RWPE2 (cell line): ENCODE data around the gene LDLRAD4.
A peak's percentile ranks its signal among the peaks of the same experiment; 100 is the strongest.

Source experiments
- ATAC-seq: fragments of 200-7000 bp; cut with Tn5 transposase; 3 replicates; pipeline ENCODE4 v1.9.1; 2021; ENCODE audit warnings: low read depth
- DNase-seq: peaks from one replicate; pipeline ENCODE4 v3.0.0-alpha.2; 2020; ENCODE audit warnings: low spot score
- H3K27ac ChIP-seq: fragments of 450-650 bp; 2 replicates; pipeline ENCODE4 v1.5.1; 2017; ENCODE audit warnings: mild to moderate bottlenecking; ENCODE audit not compliant: poor library complexity, severe bottlenecking
- H3K27me3 ChIP-seq: fragments of 250-450 bp; sonication (Bioruptor Pico); 2 replicates; pipeline ENCODE4 v1.5.1; 2021; ENCODE audit warnings: mild to moderate bottlenecking, moderate library complexity; ENCODE audit not compliant: insufficient read depth, poor library complexity, severe bottlenecking
- H3K36me3 ChIP-seq: fragments of 250-450 bp; sonication (Bioruptor Pico); 2 replicates; pipeline ENCODE4 v1.5.1; 2020; ENCODE audit warnings: low read depth, mild to moderate bottlenecking, moderate library complexity
- H3K4me1 ChIP-seq: fragments of 250-450 bp; sonication (Bioruptor Pico); 2 replicates; pipeline ENCODE4 v1.5.1; 2021; ENCODE audit warnings: mild to moderate bottlenecking, moderate library complexity; ENCODE audit not compliant: insufficient read depth, poor library complexity, severe bottlenecking
- H3K4me3 ChIP-seq: fragments of 250-450 bp; sonication (Bioruptor Pico); 2 replicates; pipeline ENCODE4 v1.5.1; 2021; ENCODE audit warnings: mild to moderate bottlenecking, moderate library complexity; ENCODE audit not compliant: severe bottlenecking
- H3K9me3 ChIP-seq: fragments of 250-450 bp; sonication (Bioruptor Pico); 2 replicates; pipeline ENCODE4 v1.5.1; 2021; ENCODE audit warnings: mild to moderate bottlenecking, moderate library complexity; ENCODE audit not compliant: severe bottlenecking
- CTCF ChIP-seq: fragments of 450-650 bp; IDR thresholded peaks from one replicate; pipeline ENCODE4 v1.5.1; 2017; ENCODE audit warnings: mild to moderate bottlenecking, moderate library complexity; ENCODE audit not compliant: poor library complexity, severe bottlenecking

Gene LDLRAD4

DNA sequence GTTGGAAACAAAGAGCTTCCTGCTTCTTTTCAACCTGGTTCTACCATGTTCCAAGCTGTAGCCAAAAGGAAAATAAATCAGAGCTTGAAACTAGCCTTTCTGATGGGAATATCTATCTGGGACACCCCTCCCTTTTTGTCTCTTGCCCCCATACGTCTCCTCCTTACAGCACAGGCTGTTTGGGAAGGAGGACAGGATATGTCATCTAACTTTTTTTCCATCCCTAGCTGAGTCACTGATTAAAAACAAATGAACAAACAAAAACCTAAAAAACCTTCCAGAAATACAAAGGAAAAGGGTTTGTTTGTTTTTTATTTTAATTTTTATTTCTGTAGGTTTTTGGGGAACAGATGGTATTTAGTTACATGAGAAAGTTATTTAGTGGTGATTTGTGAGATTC is 356.2 kb downstream of the LDLRAD4 start:
- H3K4me1 ChIP-seq, result no peaks in the 10 kb centered on the region
- no peaks in the 10 kb centered on the region for H3K9me3 ChIP-seq
- ATAC-seq, result no peak
- H3K36me3 ChIP-seq, result no peaks in the 10 kb centered on the region
- TF ChIP-seq CTCF, result no peak
- no peaks in the 10 kb centered on the region for H3K27me3 ChIP-seq
- H3K4me3 ChIP-seq, result no peak overlapping the region
- no peak for DNase-seq
- H3K27ac ChIP-seq, result no peak overlapping the region

DNA sequence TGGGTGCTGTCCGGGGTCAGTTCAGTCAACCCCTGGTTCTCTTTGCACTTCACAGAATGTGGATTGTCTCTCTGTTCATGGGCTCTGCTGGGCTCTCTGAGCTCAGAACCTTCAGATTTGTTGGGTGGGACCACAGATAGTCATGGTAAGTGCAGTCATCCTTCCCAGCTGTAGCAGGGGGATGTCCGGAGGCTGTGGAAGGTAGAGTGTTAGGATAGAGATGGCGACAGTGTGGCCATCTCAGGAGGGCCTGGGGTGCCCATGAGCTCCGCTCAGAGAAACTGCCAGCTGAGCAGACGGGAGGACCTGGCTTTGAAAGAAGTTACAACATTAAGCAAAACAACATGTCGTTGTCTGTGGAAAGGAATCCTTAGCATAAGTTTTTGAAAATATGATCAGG is 358.0 kb downstream of the LDLRAD4 start:
- Histone ChIP-seq H3K4me1 (no peaks in the 10 kb centered on the region), H3K27ac (no peak overlapping the region), H3K27me3 (no peaks in the 10 kb centered on the region), H3K9me3 (no peaks in the 10 kb centered on the region), H3K4me3 (no peak overlapping the region), H3K36me3 (no peaks in the 10 kb centered on the region)
- DNase-seq (no peak), ATAC-seq (no peak)
- no peak for TF ChIP-seq CTCF

- no peak overlapping the region for H3K27ac ChIP-seq
- no peak for TF ChIP-seq CTCF
- no peaks in the 10 kb centered on the region for H3K4me1 ChIP-seq
- no peak overlapping the region for H3K4me3 ChIP-seq
- no peaks in the 10 kb centered on the region for H3K9me3 ChIP-seq
- H3K27me3 ChIP-seq, result no peaks in the 10 kb centered on the region
- ATAC-seq (peak; percentile 67), DNase-seq (no peak)
- H3K36me3 ChIP-seq, result no peaks in the 10 kb centered on the region
Observed at GRCh38 chr18:13577091-13577697, 358.6 kb downstream of the LDLRAD4 start.

- no peak for TF ChIP-seq CTCF
- Histone ChIP-seq H3K27me3 (no peaks in the 10 kb centered on the region), H3K4me1 (no peaks in the 10 kb centered on the region), H3K9me3 (no peaks in the 10 kb centered on the region), H3K4me3 (no peak overlapping the region), H3K36me3 (no peaks in the 10 kb centered on the region), H3K27ac (no peak overlapping the region)
- DNase-seq (no peak), ATAC-seq (no peak)
Observed at GRCh38 chr18:13577781-13578180, 359.2 kb downstream of the LDLRAD4 start.

DNA sequence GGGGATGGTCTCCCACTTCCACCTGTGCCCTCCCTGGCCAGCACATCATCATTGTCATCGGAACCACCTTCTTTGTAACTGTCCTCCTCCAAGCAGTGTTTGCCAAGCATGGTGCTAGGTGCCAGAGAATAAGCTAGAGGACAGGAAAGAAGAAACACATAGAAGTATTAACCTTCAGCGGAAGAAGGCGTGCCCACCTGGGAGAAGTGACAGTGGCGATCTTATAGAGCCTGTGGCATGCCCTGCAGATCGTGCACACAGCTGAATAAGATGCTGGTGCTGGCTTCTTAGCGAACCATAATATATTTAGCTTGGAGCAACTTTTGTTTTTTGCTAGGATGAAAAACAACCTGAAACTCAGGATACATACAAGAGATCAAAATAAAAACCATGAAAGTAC is 359.8 kb downstream of the LDLRAD4 start:
- no peaks in the 10 kb centered on the region for H3K27me3 ChIP-seq
- no peak overlapping the region for H3K27ac ChIP-seq
- H3K4me3 ChIP-seq, result no peak overlapping the region
- H3K9me3 ChIP-seq, result no peaks in the 10 kb centered on the region
- DNase-seq (no peak), ATAC-seq (no peak)
- TF ChIP-seq CTCF, result no peak
- H3K36me3 ChIP-seq, result no peaks in the 10 kb centered on the region
- no peaks in the 10 kb centered on the region for H3K4me1 ChIP-seq
